Pons (tissue), 1 donor: ENCODE measurements around the gene COL15A1.
"Not testable (repeated sequence)": the region's sequence is repeated elsewhere in the genome, so short reads cannot be mapped to it uniquely, and the experiment has no call there.

Source experiments
- DNase-seq: peaks from one replicate; pipeline ENCODE4 v3.0.0-alpha.2; 2016; ENCODE audit warnings: low spot score

COL15A1 gene

DNA sequence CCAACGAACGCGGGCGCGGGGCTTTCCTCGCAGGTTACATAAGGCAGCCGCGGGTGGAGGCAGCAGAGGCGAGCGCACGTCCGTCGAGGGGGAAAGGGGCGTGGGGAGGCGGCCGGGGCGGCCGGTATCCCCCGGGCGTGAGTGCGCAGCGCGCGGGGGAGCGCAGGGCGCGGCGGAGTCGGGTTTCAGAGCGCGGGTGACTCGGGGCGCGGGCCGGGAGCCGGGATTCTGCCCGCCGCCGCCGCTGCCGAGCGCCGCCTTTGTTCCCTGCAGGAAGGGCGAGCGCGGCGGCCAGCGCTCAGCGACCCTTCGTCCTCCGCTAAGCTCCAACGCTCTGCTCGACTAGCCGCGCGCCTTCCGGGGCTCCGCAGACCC lies at the start of gene COL15A1:
TSS of gene COL15A1 (plus strand) at position 226 of the 375 bp plus-strand sequence. CDS start 155 bp downstream, outside the sequence.
- DNase-seq = no peak

DNA sequence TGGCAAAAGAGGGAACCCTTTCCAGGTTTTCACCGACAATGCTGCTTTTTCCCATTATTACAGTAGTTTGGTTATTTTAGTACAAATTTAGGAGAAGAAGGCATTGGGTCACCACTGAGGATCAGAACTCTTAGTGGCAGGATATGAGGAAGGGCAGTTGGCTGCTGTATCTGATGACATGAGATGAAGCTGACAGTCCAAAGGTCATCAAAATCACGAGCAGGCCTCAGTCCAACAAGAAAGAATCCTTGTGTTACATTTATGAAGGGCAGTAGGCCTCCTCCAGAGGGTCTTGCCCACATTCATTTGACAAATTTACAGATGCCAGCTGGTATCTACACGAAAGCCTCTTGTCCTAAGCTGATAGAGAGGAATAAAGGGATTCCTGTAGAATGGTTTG lies 49.5 kb upstream of the COL15A1 start:
- no peak for DNase-seq

DNA sequence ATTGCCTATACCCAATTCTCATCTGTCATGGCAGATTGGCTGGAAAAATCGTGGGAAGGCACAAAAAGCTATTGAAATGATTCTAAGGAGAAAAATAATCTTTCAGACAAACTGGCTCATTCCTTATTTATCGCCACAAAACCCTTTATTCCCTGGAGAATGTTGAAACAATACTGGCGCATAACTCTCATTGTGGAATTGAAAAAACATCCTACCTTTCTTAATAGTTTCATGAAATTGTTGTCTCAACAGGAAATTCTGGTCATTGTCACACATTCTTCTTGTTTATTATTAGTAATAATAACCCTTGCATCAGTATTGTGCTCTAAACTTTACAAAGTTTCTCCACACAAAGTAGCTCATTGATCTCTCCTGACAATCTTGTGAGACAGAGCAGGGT lies 48.9 kb upstream of the COL15A1 start:
- no peak for DNase-seq

DNA sequence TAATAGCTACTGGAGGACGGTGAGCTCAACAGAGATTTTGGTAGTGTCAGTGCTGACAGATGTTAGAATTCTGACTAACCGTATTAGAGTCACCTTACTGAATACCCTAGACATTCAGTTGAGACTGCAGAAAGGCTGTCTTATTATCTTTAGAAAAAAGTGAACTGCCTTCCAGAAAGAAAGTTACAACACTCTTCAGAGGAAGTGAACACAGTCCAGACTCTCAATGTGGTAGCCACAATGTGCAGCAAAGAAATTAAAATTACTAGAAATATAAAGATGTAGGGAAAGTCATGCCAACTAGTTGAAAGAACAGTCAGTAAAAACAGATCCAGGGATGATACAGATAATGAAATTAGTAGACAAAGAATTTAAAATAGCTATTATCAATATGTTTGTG lies 47.1 kb upstream of the COL15A1 start:
- no peak for DNase-seq

DNA sequence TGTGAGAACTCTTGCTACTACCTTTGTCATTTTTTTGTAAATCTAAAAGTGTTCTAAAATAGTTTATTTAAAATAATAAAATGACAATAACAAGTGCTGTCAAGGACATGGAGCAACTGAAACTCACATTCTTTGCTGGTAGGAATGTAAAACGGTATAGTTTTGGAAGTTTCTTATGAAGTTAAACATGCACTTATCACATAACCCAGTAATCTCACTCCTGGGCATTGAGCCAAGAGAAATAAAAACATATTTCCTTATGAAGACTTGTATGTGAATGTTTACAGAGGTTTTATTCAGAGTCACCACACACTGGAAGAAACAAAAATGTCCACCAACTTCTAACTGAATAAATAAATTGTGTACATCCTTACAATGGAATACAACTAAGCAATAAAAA lies 46.0 kb upstream of the COL15A1 start:
- DNase-seq = no peak

DNA sequence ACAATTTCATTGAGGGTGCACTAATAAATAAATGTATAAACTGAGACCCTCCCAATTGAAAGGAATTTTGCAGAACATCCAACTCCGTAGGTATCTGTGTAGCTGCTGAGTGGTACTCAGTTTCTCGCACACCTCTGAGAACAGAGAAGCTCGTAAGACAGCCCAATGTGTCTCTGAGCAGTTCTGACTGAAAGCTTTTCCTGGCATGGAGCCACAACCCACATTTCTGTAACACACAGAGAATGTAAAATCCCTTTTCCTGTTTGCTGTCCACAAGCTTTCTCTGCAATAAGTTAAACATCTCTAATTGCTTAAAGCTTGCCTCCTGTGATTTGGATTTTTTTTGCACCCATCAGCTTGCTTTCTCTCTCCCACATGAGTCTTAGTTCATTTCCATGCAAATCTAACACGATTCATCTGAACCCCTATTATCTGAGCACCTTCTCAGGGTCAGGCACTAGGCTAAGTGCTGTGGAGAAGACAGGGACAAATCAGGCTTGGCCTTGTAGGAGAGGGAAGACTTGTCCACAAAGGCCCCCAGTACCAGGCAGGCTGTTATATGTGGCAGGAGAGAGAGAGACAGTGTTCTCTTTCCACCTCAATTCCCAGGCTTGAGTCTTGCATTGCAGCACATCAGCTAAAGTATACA lies 44.2 kb upstream of the COL15A1 start:
- no peak for DNase-seq

DNA sequence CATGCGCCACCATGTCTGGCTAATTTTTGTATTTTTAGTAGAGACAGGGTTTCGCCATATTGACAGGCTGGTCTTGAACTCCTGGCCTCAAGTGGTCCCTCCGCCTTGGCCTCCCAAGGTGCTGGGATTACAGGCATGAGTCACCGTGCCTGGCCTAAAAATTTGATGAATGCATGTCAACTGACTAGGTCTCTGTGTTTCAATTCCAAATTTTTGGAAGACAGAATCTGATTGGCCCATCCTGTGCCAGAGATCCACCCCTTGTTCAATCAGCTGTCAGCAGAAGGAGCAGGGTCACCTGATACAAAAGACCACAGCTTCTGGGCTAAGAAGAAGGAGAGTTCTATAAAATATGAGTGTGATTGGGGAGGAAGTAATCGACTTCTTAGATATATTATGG lies 43.5 kb upstream of the COL15A1 start:
- DNase-seq = no peak

DNA sequence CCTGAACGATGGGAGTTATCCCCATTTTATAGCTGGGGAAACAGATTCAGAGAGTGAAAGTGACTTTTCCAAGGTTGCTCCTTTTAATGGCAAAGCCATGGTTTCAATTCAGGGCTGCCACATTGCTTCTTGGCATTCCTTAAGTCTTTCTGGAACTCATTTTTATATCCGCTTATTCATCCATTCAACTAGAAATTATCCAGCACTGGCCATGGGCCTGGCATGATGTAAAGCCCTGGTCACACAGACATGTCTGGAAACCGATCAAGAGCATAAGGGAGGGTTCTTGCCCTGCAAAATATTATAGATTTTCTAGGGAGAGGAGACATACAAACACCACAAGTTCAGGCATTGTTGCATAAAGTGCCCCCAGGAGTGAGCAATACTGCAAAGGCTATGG lies 43.0 kb upstream of the COL15A1 start:
- DNase-seq = no peak

DNA sequence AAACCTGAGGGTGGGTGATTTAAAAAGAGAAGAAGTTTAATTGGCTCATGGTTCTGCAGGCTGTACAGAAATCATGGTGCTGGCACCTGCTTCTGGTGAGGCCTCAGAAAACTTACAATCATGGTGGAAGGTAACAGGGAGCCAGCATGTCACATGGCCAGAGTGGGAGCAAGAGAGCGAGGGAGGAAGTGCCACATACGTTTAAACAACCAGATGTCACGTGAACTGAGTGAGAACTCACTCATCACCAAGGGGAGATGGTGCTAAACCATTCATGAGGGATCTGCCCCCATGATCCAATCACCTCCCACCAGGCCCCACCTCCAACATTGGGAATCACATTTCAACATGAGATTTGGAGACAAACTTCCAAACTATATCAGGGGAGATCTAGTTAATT lies 41.9 kb upstream of the COL15A1 start:
- DNase-seq = not testable (repeated sequence)

DNA sequence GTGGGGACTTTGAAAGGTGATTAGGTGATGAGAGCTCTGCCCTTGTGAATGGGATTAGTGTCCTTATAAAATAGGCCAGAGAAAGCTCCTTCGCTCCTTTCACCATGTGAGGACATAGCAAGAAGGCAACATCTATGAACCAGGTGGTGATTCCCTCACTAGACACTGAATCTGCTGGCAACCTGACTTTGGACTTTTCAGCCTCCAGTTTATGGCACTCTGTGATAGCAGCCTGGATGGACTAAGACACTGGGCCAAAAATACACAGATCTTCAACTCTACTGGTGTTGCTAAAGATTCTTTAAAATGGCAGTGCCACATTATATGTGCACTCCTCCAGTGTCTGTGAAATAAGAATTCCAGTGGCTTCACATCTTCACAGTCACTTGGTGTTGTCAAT lies 41.2 kb upstream of the COL15A1 start:
- DNase-seq = no peak

DNA sequence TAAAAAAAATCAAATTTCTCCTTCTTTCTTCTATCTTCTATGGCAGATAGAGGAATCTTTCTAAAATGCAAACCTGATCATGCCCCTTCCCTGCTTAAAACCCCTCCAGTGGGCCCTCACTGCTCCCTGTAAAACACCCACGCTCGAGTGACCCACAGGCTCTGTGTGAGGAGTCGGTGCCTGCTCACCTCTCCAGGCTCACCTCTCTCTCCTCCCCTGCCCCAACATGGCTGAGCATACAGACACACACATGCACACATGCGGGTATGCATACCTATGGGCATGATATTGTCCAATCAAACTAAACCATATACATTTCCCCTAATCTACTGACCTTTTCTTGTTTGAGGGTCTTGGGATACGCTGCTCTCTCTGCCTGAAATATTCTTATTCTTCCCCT lies 40.8 kb upstream of the COL15A1 start:
- no peak for DNase-seq

DNA sequence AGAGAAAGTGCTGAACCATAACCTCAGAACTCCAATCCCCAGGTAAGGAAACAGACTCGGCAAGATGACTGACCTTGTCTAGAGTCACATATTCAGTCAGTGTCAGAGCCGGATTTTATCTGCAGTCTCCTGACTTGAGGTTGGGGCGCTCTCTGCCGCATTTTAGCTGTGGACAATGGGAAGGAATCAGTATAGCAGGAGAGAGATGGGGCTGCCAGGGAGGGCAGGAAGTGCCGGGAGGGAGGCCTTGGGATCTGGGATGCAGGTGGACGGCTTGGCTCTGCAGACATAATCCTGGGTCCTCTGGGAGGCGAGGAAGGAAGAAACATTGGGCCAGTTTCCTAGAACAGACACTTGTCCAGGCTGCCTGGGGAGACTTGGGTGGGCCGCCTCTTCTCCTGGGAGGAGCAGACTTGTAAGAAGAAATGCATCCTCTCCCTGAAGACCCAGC lies 39.7 kb upstream of the COL15A1 start:
- no peak for DNase-seq

DNA sequence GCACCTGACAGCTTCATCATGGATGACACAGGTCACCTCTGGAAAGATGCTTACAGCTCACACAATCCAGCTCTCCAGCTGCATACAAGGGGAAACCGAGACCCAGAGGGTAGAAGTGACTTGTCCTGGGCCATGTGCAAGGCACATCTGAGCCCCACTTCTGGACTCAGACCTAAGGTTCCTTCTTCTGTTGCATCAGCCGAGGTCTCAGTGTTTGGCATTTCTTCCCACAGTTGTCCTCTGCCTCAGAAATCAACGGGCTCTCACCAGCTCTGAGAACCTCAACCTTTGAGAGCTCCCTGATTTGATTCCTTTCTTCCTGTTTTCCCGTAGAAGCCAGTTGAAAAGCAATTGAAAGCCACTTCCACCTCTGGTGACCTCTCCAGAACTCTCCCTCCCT lies 38.7 kb upstream of the COL15A1 start:
- DNase-seq = no peak

DNA sequence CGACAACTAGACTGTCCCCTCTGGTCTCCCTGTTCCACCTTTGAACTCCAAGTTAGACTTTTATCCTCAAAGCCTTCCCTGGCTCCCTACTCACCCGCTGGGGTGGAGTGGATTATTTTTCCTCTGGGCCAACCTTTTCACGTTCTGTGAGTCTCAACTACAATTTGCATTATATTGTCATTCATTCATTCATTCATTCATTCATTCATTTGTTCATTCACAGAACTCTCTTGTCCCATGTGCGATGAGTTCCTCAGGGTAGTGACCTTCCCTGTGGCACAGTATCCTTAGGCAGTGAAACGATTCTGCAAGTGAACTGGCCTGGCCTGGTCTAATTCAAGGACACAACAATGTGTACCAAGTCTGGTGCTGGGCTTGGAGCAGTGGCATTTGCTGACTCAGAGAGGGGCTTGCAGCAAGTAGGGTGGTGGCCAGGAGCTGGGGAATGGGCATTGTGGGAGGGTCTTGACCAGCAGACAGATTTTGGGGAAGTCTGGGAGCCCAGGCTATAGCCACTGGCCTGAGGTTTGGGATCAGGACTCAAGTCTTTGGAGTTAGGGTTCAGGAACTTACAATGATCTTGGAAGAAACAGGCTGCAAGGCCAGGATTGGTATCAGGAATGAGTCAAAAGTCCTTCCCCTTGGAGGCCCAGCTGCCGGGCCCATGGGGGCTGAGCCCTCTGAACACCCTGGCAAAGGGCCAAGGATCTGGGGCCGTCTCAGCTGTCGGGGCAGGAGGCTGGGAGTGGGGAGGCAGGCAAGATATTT lies 37.2 kb upstream of the COL15A1 start:
- DNase-seq = no peak

DNA sequence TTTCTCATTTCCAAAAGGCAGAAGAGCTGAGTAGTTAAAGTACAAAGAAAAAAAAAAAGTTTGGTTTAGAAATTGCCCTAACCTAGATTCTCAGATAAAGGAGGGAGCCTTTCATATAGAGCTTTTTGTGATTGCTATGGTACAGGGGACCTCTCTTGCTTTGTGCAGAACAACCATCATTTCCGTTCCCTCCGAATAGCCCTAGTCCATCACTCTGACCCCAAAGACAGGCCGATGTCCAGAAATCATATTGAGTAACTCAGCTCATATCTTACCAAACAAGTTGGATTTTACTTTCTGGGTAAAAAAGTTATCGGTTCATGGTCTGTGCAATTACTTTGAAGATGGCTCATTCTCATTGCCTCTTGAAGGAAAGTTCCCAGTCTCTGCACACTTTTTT lies 36.7 kb upstream of the COL15A1 start:
- DNase-seq = no peak

DNA sequence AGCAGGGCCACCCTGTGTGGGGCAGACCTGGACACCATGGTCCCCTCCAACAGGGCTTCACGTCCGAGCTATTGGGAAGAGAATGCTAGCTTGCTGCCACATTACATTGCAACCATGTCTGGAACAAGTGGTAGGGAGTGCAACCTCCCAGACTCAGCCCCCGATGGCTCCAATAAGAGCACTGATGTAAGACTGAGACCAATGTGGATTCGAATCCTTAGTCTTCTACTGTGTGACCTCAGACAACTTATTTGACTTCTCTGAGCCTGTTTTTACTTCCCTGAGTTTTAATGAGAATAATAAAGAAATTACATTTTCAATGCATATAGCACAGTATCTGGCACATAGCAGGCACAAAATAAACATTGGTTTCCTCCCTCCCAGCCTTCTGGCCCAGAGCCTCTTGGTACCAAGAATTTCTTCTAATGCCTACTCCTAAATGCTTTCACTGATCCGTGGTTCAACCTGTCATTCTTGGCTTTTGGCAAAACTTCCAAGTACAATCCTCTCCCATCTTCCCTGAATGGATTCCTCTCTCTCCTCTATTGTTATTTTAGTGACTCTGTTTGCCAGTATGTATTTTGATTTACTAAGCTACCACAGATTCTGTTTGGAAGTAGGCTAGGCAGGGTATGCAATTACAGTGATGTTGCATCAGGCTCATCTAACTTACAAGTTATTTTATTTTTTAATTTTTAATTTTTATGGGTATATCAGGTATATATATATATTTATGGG lies 34.6 kb upstream of the COL15A1 start:
- DNase-seq = no peak

DNA sequence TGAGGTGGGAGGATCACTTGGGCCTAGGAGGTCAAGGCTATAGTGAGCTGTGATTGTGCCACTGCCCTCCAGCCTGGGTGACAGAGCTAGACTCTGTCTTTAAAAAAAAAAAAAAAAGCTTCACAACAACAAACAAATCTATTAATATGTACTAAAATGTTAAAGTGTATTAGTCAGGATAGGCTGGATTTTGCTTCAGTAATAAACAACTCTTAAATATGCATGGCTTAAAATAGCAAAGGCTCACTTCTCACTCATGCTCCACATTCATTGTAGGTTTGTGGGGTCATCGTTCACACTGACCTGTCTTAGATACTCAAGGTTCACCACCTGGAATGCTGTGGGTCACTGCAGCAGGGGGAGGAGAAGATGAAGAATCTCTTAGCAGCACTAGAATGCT lies 33.8 kb upstream of the COL15A1 start:
- DNase-seq = no peak

DNA sequence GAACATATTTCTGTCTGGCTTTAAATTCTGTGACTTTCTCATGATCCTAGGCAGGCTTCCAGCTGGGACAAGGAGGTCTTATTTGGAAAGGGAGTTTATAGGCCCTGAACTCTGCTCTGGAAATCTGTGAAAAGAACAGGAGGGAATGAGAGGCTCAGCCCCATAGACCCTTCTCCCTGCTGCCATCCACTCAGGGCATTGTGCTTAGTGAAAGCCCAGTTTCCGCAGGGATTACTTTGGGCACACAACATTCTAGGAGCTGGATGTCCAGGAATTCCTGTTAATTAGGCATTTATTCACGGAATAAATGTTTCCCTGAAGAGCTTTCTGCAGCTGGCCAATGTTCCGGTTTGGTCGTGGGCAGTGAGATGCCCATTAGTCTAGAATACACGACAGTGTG lies 32.7 kb upstream of the COL15A1 start:
- no peak for DNase-seq

DNA sequence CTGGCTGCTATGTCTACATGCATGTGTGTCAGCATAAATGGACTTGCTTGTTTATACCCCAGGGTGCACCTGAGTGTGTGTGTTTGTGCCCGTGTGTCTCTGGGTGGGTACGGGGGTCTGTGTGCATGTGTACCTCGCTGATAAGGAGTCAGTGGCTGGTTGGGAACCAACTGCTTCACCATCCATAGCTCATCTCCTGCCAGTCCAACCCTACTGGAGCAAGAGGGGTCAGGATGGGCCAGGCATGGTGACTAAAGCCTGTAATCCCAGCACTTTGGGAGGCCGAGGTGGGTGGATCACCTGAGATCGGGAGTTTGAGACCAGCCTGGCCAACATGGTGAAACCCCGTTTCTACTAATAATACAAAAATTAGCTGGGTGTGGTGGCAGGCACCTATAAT lies 32.0 kb upstream of the COL15A1 start:
- DNase-seq = not testable (repeated sequence)

DNA sequence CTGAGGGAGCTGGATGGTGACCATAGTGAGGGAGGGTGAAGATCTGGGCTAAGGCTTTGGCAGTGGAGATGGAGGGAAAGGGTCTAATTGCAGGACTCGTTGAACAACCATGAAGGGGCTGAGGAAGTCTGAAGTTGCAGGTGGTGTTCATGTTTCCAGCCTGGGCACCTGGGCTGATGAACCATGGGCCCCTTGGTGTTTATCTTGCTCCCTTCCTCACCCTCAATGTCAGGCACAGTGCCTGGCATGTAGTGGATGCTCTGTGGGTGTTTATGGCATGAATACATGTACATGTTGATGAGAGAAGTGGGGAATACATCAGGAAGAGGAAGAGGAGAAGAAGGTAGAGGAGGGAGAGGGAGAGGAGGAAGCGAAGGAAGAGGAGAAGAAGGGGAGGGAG lies 31.3 kb upstream of the COL15A1 start:
- DNase-seq = no peak

DNA sequence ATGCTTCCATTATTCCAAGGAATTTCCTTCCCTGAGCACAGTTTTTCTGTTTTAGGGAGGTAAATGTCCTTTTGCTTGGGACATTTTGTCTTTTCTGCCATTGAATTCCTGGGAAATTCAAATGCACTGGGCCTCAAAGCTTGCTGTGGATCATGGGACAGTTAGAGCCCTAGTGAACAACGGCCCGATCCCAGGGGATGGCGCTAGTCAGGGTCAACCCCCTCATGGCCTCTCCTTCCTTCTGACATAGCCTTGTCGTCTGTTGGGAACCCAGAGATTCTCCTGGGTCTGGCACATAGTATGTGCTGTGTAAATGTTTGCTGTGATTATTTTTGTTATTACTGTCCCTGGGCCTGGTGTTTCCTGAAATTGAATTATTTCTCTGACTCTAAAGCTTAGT lies 30.7 kb upstream of the COL15A1 start:
- no peak for DNase-seq

DNA sequence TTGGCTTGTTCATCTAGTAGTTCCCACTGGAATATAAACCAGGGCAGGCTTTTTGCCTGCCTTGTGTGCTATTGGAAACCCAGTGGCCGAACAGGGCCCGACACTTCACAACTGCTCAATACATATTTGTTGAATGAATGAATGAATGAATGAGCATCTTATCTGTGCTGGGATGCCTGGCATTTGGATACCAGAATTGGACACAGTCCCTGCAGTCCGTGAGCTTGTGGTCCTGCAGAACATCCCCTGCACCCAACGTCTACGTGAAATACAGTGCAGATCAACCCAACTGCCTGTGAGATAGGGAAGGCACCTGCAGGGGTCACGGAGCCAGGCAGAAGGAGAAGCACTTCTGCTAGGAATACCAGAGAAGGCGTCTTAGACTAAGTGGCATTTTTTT lies 30.0 kb upstream of the COL15A1 start:
- no peak for DNase-seq

DNA sequence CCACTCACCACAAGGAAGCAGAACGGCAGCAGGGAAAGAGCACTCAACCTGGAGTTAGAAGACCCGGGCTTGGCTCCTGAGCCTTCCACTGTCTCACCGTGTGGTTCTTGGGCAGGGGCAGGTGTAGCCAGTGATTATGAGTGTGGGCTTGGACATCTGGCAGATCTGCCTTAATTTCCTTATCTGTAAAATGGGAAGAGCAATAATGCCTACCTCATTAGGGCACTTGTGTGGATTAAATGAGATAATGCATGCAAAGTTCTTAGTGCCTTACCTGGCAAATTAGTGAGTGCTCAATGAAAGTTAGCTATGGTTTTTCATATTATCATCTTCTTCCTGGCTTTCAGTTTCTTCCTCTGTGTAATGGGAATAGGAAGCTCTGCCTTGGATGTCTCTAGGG lies 28.1 kb upstream of the COL15A1 start:
- DNase-seq = no peak
